ENCODE data around the gene RAD9A. TPM values are rescaled to one million over a fixed set of nuclear protein-coding genes. Genes with fewer than 3 reads are reported as not detected.

Gene RAD9A
- total RNA-seq, 1 donor from 2014 or later: 28.9 TPM

DNA sequence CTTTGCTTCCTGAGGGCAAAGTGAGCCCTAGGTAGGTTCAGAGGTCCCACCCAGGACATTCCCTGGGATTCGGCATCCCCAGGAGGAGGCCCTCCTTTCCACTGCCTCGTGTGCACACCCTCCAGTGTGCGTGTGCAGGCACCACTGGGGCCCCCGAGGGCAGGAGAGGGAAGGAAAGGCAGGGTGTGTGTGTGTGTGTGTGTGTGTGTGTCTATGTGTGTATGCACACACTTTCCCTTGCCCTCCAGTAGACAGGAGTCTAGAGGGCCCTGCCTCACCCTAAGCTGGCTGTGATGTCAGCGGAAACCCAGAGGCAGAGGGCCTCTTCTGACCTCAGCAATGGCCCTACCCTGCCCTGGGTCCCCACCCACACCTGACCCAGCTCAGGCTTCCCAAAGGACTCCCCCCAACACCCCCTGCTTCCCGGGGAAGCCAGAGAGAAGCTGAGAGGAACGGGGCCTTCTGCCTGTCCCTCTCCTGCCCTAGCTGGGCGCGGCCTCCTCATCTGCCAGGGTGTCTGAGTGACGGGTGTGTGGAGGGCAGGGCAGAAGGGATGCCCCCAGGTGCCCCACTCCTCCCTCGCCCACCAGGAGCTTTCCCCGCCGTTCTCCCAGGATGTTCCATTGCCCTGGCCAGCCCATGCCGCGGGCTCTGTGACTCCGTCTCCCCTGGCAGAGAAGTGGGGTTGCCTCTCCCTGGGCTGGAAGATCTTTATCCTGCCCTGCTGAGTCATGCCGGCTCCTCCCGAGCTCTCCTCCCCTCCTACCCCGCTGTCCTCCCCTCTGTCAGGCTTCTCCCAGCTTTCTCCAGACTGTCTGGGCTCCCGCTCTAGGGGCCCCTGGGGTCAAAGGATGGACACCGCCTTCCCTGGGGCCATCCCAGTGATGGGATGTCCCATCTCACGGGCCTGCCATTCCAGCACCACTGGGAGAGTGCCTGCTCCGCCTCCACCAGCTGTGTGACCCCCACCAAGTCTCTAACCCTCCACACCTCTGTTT is 12.4 kb upstream of the RAD9A start:
- ATAC-seq (no peak), DNase-seq (no peak)
- H3K27me3 ChIP-seq (ENCODE audit: low read depth): no peaks in the 10 kb centered on the region
- no peak overlapping the region for H3K4me3 ChIP-seq
- no peaks in the 10 kb centered on the region for H3K9me3 ChIP-seq
- TF ChIP-seq, protein P1, sequence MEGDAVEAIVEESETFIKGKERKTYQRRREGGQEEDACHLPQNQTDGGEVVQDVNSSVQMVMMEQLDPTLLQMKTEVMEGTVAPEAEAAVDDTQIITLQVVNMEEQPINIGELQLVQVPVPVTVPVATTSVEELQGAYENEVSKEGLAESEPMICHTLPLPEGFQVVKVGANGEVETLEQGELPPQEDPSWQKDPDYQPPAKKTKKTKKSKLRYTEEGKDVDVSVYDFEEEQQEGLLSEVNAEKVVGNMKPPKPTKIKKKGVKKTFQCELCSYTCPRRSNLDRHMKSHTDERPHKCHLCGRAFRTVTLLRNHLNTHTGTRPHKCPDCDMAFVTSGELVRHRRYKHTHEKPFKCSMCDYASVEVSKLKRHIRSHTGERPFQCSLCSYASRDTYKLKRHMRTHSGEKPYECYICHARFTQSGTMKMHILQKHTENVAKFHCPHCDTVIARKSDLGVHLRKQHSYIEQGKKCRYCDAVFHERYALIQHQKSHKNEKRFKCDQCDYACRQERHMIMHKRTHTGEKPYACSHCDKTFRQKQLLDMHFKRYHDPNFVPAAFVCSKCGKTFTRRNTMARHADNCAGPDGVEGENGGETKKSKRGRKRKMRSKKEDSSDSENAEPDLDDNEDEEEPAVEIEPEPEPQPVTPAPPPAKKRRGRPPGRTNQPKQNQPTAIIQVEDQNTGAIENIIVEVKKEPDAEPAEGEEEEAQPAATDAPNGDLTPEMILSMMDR (IDR thresholded peaks at IDR 0.05): no peak
- no peak overlapping the region for H3K27ac ChIP-seq
- H3K4me1 ChIP-seq: peaks cover 27% of the 10 kb centered on the region
- intact Hi-C loops (cut with DNase I): no loop called here
- H3K36me3 ChIP-seq: no peaks in the 10 kb centered on the region

- Histone ChIP-seq H3K27ac (peak overlapping the region; percentile 64), H3K27me3 (ENCODE audit: low read depth) (no peaks in the 10 kb centered on the region), H3K9me3 (no peaks in the 10 kb centered on the region), H3K4me1 (peaks cover 21% of the 10 kb centered on the region), H3K4me3 (no peak overlapping the region), H3K36me3 (no peaks in the 10 kb centered on the region)
- intact Hi-C loops (cut with DNase I): no loop called here
- TF ChIP-seq, protein P1 (IDR thresholded peaks at IDR 0.05): no peak
- ATAC-seq (peak; percentile 34), DNase-seq (no peak)
Observed at GRCh38 chr11:67381244-67381972, 10.4 kb upstream of the RAD9A start.

GRCh38 chr11:67382276-67383136 is 9.3 kb upstream of the RAD9A start:
- ATAC-seq (peak; percentile 88 to 91), DNase-seq (peak; percentile 85)
- Histone ChIP-seq H3K36me3 (no peaks in the 10 kb centered on the region), H3K9me3 (no peaks in the 10 kb centered on the region), H3K4me1 (peaks cover 21% of the 10 kb centered on the region), H3K27me3 (ENCODE audit: low read depth) (no peaks in the 10 kb centered on the region), H3K27ac (no peak overlapping the region), H3K4me3 (no peak overlapping the region)
- TF ChIP-seq, protein P1 (IDR thresholded peaks at IDR 0.05): peak; percentile 96
- intact Hi-C loops (cut with DNase I): no loop called here

GRCh38 chr11:67384851-67385366 is 6.9 kb upstream of the RAD9A start:
- H3K9me3 ChIP-seq: no peaks in the 10 kb centered on the region
- no peaks in the 10 kb centered on the region for H3K36me3 ChIP-seq
- peaks cover 21% of the 10 kb centered on the region for H3K4me1 ChIP-seq
- intact Hi-C loops (cut with DNase I): loop anchor here (5.0 kb wide), 1 partner anchor 33 kb away; the partner anchor contains the start of gene POLD4
- peak; percentile 4 to 10 for ATAC-seq
- no peak for DNase-seq
- TF ChIP-seq, protein P1 (IDR thresholded peaks at IDR 0.05): no peak
- H3K27me3 ChIP-seq (ENCODE audit: low read depth): no peaks in the 10 kb centered on the region
- no peak overlapping the region for H3K27ac ChIP-seq
- no peak overlapping the region for H3K4me3 ChIP-seq
